Right lobe of liver (tissue), 6 donors: ENCODE measurements around the gene HERPUD1. TPM values are rescaled to one million over a fixed set of nuclear protein-coding genes. Genes with fewer than 3 reads are reported as not detected.
"Not testable (repeated sequence)": the region's sequence is repeated elsewhere in the genome, so short reads cannot be mapped to it uniquely, and the experiment has no call there.

Experiments
- ATAC-seq, 4 donors: fragments of 200-7000 bp; cut with Tn5 transposase; one replicate each; pipeline ENCODE4 v1.9.1; 2020; ENCODE audit warnings: mild to moderate bottlenecking in 4 of 4, moderate library complexity in 4 of 4
- DNase-seq, 3 donors: peaks; one replicate each; pipeline ENCODE4 v3.0.0-alpha.2; 2020
- H3K27ac ChIP-seq, 3 donors: fragments of 200-600 bp; one replicate each; pipeline ENCODE4 v1.8.0; 2022
- H3K27me3 ChIP-seq, 2 donors: fragments of 200-600 bp; one replicate each; pipeline ENCODE4 v1.8.0; 2022
- H3K36me3 ChIP-seq, 4 donors: fragments of 200-600 bp; sonication (generic) in 1 of 4; one replicate each; pipeline versions ENCODE4 v1.5.1 to v1.8.0; 2017 to 2022; ENCODE audit warnings: control low read depth in 1 of 4
- H3K4me1 ChIP-seq, 4 donors: fragments of 200-600 bp; sonication (generic) in 1 of 4; one replicate each; pipeline versions ENCODE4 v1.5.1 to v1.8.0; 2017 to 2022; ENCODE audit warnings: control low read depth in 1 of 4
- H3K4me3 ChIP-seq, 3 donors: fragments of 200-600 bp; one replicate each; pipeline ENCODE4 v1.8.0; 2022
- H3K9me3 ChIP-seq, 4 donors: fragments of 200-600 bp; sonication (generic) in 1 of 4; one replicate each; pipeline versions ENCODE4 v1.5.1 to v1.8.0; 2017 to 2022; ENCODE audit warnings: control low read depth in 1 of 4
- CTCF ChIP-seq, 4 donors: fragments of 200-600 bp in 3 of 4; fragments of 450-650 bp in 1 of 4; IDR thresholded peaks; one replicate each; pipeline versions ENCODE4 v1.5.1 to v1.8.0; 2016 to 2022; ENCODE audit warnings: antibody characterized with exemption in 4 of 4, mild to moderate bottlenecking in 2 of 4
- POLR2A ChIP-seq: fragments of 450-650 bp; IDR thresholded peaks from one replicate; pipeline ENCODE4 v1.6.1; 2017; ENCODE audit warnings: antibody characterized with exemption, mild to moderate bottlenecking
- WGBS: methylation state at CpG from one replicate; pipeline ENCODE4 v1.1.6; 2018; ENCODE audit warnings: low coverage, low lambda C conversion rate; ENCODE audit not compliant: insufficient coverage; ENCODE audit errors: missing lambda C conversion rate; 5-methylcytosine and 5-hydroxymethylcytosine counted together
- intact Hi-C, 2 donors: fragments of 100-400 bp; cut with DNase I; formaldehyde crosslinking; loops; one replicate each; pipeline versions ENCODE4 v1.11.2 to v1.14.1; 2022
- long read RNA-seq: library from polyadenylated mRNA; unstranded; transcript quantifications from one replicate; pipeline ENCODE4 v2.0.0, GENCODE V29; 2019
- total RNA-seq, 6 experiments: library from RNA; depleted of rRNA in 2 of 6; stranded (reverse); fragments of >200 nt in 2 of 6; fragmentation: NEBNext Ultra II Directional in 3 of 6; extraction: Animal tissue kit (Norgen Biotek cat#: 25700) in 3 of 6; gene quantifications; one replicate each; pipeline versions ENCODE4 v1.1.0 to v1.2.4, GENCODE V29; 2016 to 2023
- donor health status: DM: no; HTN: yes; CAD: no.
- donor health status: DM: no; HTN: no; CAD: no.
- donor health status: DM: no; HTN: no; CAD: no.
- donor health status: DM: no; HTN: yes; CAD: no.
- donor health status: DM: no; HTN: yes; CAD: no.

The HERPUD1 gene
- 100 to 1,000 TPM; 103 to 185 (median 133) TPM for total RNA-seq
- long read RNA-seq, transcript HERPUD1-204 (8 exons, 2,946 nt) = major isoform, 44 of 48 reads
- long read RNA-seq, partial matches to known transcripts = 0 of 48 reads
- long read RNA-seq, other reads (novel, unspliced or antisense) = 3 of 48 reads

GRCh38 chr16:56931892-56932720 lies at the start of gene HERPUD1:
Gene HERPUD1 (plus strand): TSS chr16:56932142. CDS start chr16:56932245, 103 bp downstream.
- ATAC-seq (peak; percentile 87 to 93 (median 90)), DNase-seq (peak; percentile 100)
- peaks cover 0 to 21% (median 9%) of the 10 kb centered on the region in 4 donors for H3K4me1 ChIP-seq
- 0% methylated on average over 9 of the region's 83 CpGs for WGBS
- H3K36me3 ChIP-seq = peaks cover 10 to 24% (median 19%) of the 10 kb centered on the region in 4 donors
- peak within 1 kb of the TSS; percentile 98 to 100 (median 100) for H3K27ac ChIP-seq
- no peaks in the 10 kb centered on the region for H3K9me3 ChIP-seq
- intact Hi-C loops = no loop called here
- H3K4me3 ChIP-seq = peak within 1 kb of the TSS; percentile 86 to 98 (median 89)
- H3K27me3 ChIP-seq = no peaks in the 10 kb centered on the region
- TF ChIP-seq CTCF (IDR thresholded peaks at IDR 0.05) = peak in 1 of 4 donors; percentile 13
- TF ChIP-seq POLR2A = peak; percentile 97

GRCh38 chr16:56883586-56883985 lies 48.4 kb upstream of the HERPUD1 start:
- no peaks in the 10 kb centered on the region for H3K27me3 ChIP-seq
- DNase-seq (no peak), ATAC-seq (no peak)
- no peaks in the 10 kb centered on the region for H3K4me1 ChIP-seq
- intact Hi-C loops = no loop called here
- H3K4me3 ChIP-seq = no peak overlapping the region
- TF ChIP-seq CTCF (IDR thresholded peaks at IDR 0.05) (no peak), POLR2A (no peak)
- H3K36me3 ChIP-seq = no peaks in the 10 kb centered on the region
- 80% methylated on average over 1 of the region's 2 CpGs for WGBS
- H3K27ac ChIP-seq = no peak overlapping the region
- no peaks in the 10 kb centered on the region for H3K9me3 ChIP-seq

GRCh38 chr16:56884026-56884582 lies 47.8 kb upstream of the HERPUD1 start:
- intact Hi-C loops = no loop called here
- WGBS = 88% methylated on average over 5 of the region's 14 CpGs

GRCh38 chr16:56884929-56885328 lies 47.0 kb upstream of the HERPUD1 start:
- H3K36me3 ChIP-seq, H3K9me3 ChIP-seq, ATAC-seq, H3K27me3 ChIP-seq, DNase-seq, intact Hi-C loops, H3K4me3 ChIP-seq, H3K27ac ChIP-seq, H3K4me1 ChIP-seq: not testable (repeated sequence)
- WGBS = 100% methylated on average over 1 of the region's 13 CpGs

More at GRCh38 chr16:56884026-56884582, 47.8 kb upstream of the HERPUD1 start:
- no peaks in the 10 kb centered on the region for H3K27me3 ChIP-seq
- no peaks in the 10 kb centered on the region for H3K36me3 ChIP-seq
- no peaks in the 10 kb centered on the region for H3K4me1 ChIP-seq
- H3K9me3 ChIP-seq = no peaks in the 10 kb centered on the region
- DNase-seq = no peak
- no peak for TF ChIP-seq POLR2A
- no peak for TF ChIP-seq CTCF (IDR thresholded peaks at IDR 0.05)
- ATAC-seq = no peak
- H3K27ac ChIP-seq = no peak overlapping the region
- no peak overlapping the region for H3K4me3 ChIP-seq
